Measurements from ENCODE around the gene HYAL3.

DNA sequence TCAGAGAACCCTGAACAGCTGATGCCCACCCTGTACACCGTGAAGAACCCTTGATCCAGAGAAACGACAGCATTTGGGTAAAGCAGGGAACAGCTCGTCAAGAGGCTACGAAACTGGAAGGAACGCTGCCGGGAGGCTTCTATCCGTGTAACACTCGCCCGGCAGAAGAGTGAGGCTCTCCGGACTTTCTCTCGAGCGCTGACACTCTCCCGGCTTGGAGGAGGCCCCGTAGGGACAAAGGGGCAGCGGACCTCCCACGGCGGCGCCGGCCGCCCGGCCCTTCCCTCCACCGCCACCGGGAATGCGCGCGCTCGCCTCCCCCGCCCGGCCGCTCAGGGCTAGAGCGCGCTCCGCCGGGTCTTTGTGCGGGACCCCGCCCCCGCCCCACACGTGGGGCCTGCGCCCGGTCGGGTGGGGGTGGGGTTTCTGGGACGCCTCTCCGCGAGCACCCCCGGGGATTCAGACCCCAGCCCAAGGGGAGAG lies 21.7 kb upstream of the HYAL3 start:
- TF ChIP-seq, protein P1, sequence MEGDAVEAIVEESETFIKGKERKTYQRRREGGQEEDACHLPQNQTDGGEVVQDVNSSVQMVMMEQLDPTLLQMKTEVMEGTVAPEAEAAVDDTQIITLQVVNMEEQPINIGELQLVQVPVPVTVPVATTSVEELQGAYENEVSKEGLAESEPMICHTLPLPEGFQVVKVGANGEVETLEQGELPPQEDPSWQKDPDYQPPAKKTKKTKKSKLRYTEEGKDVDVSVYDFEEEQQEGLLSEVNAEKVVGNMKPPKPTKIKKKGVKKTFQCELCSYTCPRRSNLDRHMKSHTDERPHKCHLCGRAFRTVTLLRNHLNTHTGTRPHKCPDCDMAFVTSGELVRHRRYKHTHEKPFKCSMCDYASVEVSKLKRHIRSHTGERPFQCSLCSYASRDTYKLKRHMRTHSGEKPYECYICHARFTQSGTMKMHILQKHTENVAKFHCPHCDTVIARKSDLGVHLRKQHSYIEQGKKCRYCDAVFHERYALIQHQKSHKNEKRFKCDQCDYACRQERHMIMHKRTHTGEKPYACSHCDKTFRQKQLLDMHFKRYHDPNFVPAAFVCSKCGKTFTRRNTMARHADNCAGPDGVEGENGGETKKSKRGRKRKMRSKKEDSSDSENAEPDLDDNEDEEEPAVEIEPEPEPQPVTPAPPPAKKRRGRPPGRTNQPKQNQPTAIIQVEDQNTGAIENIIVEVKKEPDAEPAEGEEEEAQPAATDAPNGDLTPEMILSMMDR (IDR thresholded peaks at IDR 0.05): no peak
- no peak for TF ChIP-seq POLR2A (IDR thresholded peaks at IDR 0.05)
